K562 (cell line): ENCODE measurements around the gene SIRT3. TPM values are rescaled to one million over a fixed set of nuclear protein-coding genes. Genes with fewer than 3 reads are reported as not detected.
A peak's percentile ranks its signal among the peaks of the same experiment; 100 is the strongest.

ENCODE experiments used
- AFF4 ChIP-seq: sonication (generic); formaldehyde crosslinking; IDR thresholded peaks from 2 replicates; pipeline ENCODE4 v1.8.0; 2023; ENCODE audit warnings: mild to moderate bottlenecking, missing genetic modification reagents
- ATF4 ChIP-seq: fragments of 450-650 bp; formaldehyde crosslinking; IDR thresholded peaks from 2 replicates; pipeline ENCODE4 v1.4.0; 2022; ENCODE audit warnings: mild to moderate bottlenecking, moderate library complexity
- IRF1 ChIP-seq: sonication (generic); formaldehyde crosslinking; IDR thresholded peaks from 2 replicates; pipeline ENCODE4 v1.8.0; 2022; ENCODE audit warnings: missing genetic modification reagents, mild to moderate bottlenecking, borderline replicate concordance
- POLR2AphosphoS2 ChIP-seq: IDR thresholded peaks from 2 replicates; pipeline ENCODE4 v1.6.1; 2012; ENCODE audit warnings: low read length, improper control_type of control experiment
- STAG1 ChIP-seq: sonication (generic); formaldehyde crosslinking; IDR thresholded peaks from 2 replicates; pipeline ENCODE4 v1.5.0; 2020; ENCODE audit warnings: missing genetic modification reagents, borderline replicate concordance
- TFAP4 ChIP-seq: sonication (generic); formaldehyde crosslinking; IDR thresholded peaks from 2 replicates; pipeline ENCODE4 v1.8.0; 2022; ENCODE audit warnings: missing genetic modification reagents, mild to moderate bottlenecking, moderate library complexity, borderline replicate concordance
- YY1 ChIP-seq, 3 experiments: IDR thresholded peaks; 2 replicates each; pipeline ENCODE4 v1.6.1; 2011; ENCODE audit warnings: low read length in 2 of 3, mild to moderate bottlenecking in 2 of 3, moderate library complexity in 2 of 3, borderline replicate concordance in 1 of 3, control low read depth in 1 of 3, low read depth in 1 of 3; ENCODE audit not compliant: insufficient read depth in 3 of 3, insufficient replicate concordance in 2 of 3, control insufficient read depth in 1 of 3, insufficient read length in 1 of 3; ENCODE audit errors: extremely low read depth in 1 of 3
- ZHX1 ChIP-seq: fragments of 150-350 bp; conservative IDR thresholded peaks from 2 replicates; pipeline ENCODE4 v1.6.1; 2014; ENCODE audit warnings: low read length
- ZNF253 ChIP-seq: fragments of 250-450 bp; sonication (Bioruptor Pico); conservative IDR thresholded peaks from 2 replicates; pipeline ENCODE4 v1.6.1; 2021; ENCODE audit warnings: mild to moderate bottlenecking
- ZNF77 ChIP-seq: fragments of 250-450 bp; sonication (Bioruptor Pico); IDR thresholded peaks from 2 replicates; pipeline ENCODE4 v1.5.0; 2020
- polyA plus RNA-seq, 8 experiments: library from polyadenylated mRNA; depleted of rRNA in 4 of 8; stranded (reverse) in 5 of 8; unstranded in 3 of 8; fragments of >200 nt; fragmentation: Nextera tagmentation in 2 of 8; fragmentation: Illumina TruSeq in 1 of 8; extraction: Ambion mirVana in 2 of 8; extraction: Trizol in 1 of 8; gene quantifications; 2 replicates each; pipeline versions ENCODE4 v1.2.1 to v1.2.3, GENCODE V29; 2011 to 2014; ENCODE audit warnings: inconsistent platforms in 1 of 8, missing spikeins in 1 of 8
- total RNA-seq, 7 experiments: library from RNA; depleted of rRNA in 6 of 7; stranded (reverse); fragments of >200 nt in 6 of 7; fragmentation: Illumina TruSeq in 2 of 7; extraction: Trizol in 2 of 7; gene quantifications; 2 replicates each; pipeline versions ENCODE4 v1.2.1 to v1.2.3, GENCODE V29; 2011 to 2021; ENCODE audit warnings: low replicate concordance in 1 of 7

The SIRT3 gene
- total and polyA plus RNA-seq, 9 of the 15 experiments (the other 6 are each of a cell fraction or from before 2014, with no cell fraction given), result 1.9 to 27.5 (median 14.5) TPM

GRCh38 chr11:236774-237767, 929 bp upstream of the SIRT3 start, which contains the start of gene PSMD13 (continued):
- TF ChIP-seq TFAP4 (peak; percentile 72), AFF4 (CRISPR knock-in tag) (no peak), STAG1 (CRISPR knock-in tag) (no peak), ZNF77 (CRISPR knock-in tag) (no peak), ATF4 (no peak), POLR2AphosphoS2 (peak; percentile 40; the same call in 1 of the 2 replicates), ZHX1 (no peak), YY1 (IDR thresholded peaks at IDR 0.05; ENCODE audit: borderline replicate concordance in 1 of 3, control insufficient read depth in 1 of 3, extremely low read depth in 1 of 3, insufficient read depth in 3 of 3, insufficient read length in 1 of 3, insufficient replicate concordance in 2 of 3, low read depth in 1 of 3, low read length in 2 of 3) (peak in 2 of 3 experiments; percentile 70 to 73), IRF1 (no peak), ZNF253 (CRISPR knock-in tag) (no peak)
